HEK293T (cell line): ENCODE data around the gene PCDH17.

Source experiments
- ARNT ChIP-seq: fragments of 450-650 bp; IDR thresholded peaks from 2 replicates; pipeline ENCODE4 v1.6.1; 2017; ENCODE audit warnings: mild to moderate bottlenecking
- BHLHE40 ChIP-seq: fragments of 450-650 bp; IDR thresholded peaks from 2 replicates; pipeline ENCODE4 v1.6.1; 2016; ENCODE audit warnings: mild to moderate bottlenecking, moderate library complexity, borderline replicate concordance
- CTBP1 ChIP-seq: fragments of 450-650 bp; IDR thresholded peaks from 2 replicates; pipeline ENCODE4 v1.6.1; 2016; ENCODE audit warnings: borderline replicate concordance
- ELF4 ChIP-seq: fragments of 450-650 bp; IDR thresholded peaks from 2 replicates; pipeline ENCODE4 v1.6.1; 2017; ENCODE audit warnings: antibody characterized with exemption
- FOXK2 ChIP-seq: fragments of 450-650 bp; IDR thresholded peaks from 2 replicates; pipeline ENCODE4 v1.6.1; 2016; ENCODE audit warnings: mild to moderate bottlenecking
- SP1 ChIP-seq: fragments of 450-650 bp; IDR thresholded peaks from 2 replicates; pipeline ENCODE4 v1.6.1; 2017
- TF ChIP-seq, protein P1 (sequence below): fragments of 450-650 bp; IDR thresholded peaks from 2 replicates; pipeline ENCODE4 v1.6.1; 2016

GRCh38 chr13:57665481-57665880 lies 33.9 kb downstream of the PCDH17 start:
- TF ChIP-seq BHLHE40 (no peak), FOXK2 (no peak), ELF4 (no peak), SP1 (no peak), ARNT (no peak), CTBP1 (no peak)
- TF ChIP-seq, protein P1, sequence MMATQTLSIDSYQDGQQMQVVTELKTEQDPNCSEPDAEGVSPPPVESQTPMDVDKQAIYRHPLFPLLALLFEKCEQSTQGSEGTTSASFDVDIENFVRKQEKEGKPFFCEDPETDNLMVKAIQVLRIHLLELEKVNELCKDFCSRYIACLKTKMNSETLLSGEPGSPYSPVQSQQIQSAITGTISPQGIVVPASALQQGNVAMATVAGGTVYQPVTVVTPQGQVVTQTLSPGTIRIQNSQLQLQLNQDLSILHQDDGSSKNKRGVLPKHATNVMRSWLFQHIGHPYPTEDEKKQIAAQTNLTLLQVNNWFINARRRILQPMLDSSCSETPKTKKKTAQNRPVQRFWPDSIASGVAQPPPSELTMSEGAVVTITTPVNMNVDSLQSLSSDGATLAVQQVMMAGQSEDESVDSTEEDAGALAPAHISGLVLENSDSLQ: no peak
